Activated T-cell treated with anti-CD3 and anti-CD28 coated beads, Interleukin-2, amount 50 U/mL, for 4 hours (primary cell): ENCODE data around the gene SPRR2G. TPM values are rescaled to one million over a fixed set of nuclear protein-coding genes. Genes with fewer than 3 reads are reported as not detected.
"Not testable (repeated sequence)": the region's sequence is repeated elsewhere in the genome, so short reads cannot be mapped to it uniquely, and the experiment has no call there.

ENCODE experiments used
- ATAC-seq, 2 donors: fragments of 200-7000 bp; cut with Tn5 transposase; one replicate each; pipeline ENCODE4 v1.10.0; 2021
- DNase-seq: peaks from one replicate; pipeline ENCODE4 v3.0.0-alpha.2; 2020
- H3K27me3 Mint-ChIP-seq: one replicate; pipeline ENCODE4 v1.8.0; 2021; ENCODE audit warnings: low read depth, mixed read lengths
- H3K36me3 Mint-ChIP-seq: one replicate; pipeline ENCODE4 v1.8.0; 2022; ENCODE audit warnings: mixed read lengths; ENCODE audit not compliant: insufficient read depth
- H3K4me1 Mint-ChIP-seq: one replicate; pipeline ENCODE4 v1.8.0; 2021; ENCODE audit warnings: low read depth, mixed read lengths
- H3K4me3 Mint-ChIP-seq: one replicate; pipeline ENCODE4 v1.8.0; 2021; ENCODE audit warnings: mild to moderate bottlenecking, moderate library complexity, mixed read lengths
- H3K9me3 Mint-ChIP-seq: one replicate; pipeline ENCODE4 v1.8.0; 2021; ENCODE audit warnings: mixed read lengths
- total RNA-seq, 3 donors: library from RNA; stranded (reverse); gene quantifications; one replicate each; pipeline ENCODE4 v1.2.1, GENCODE V29; 2021

SPRR2G gene
- not detected for total RNA-seq

GRCh38 chr1:153150846-153151245, at the start of gene SPRR2G:
Gene SPRR2G (minus strand): TSS chr1:153150890. CDS start chr1:153150110, 780 bp downstream.
- Mint-ChIP-seq H3K4me1 (no peaks in the 10 kb centered on the region), H3K4me3 (no peak within 1 kb of the TSS), H3K9me3 (no peaks in the 10 kb centered on the region), H3K36me3 (no peaks in the 10 kb centered on the region), H3K27me3 (peaks cover 12% of the 10 kb centered on the region)
- DNase-seq (no peak), ATAC-seq (no peak)

- H3K4me3 Mint-ChIP-seq, result no peak overlapping the region
- DNase-seq (no peak), ATAC-seq (no peak)
- no peaks in the 10 kb centered on the region for H3K4me1 Mint-ChIP-seq
- H3K27me3 Mint-ChIP-seq, result peaks cover 48% of the 10 kb centered on the region
- no peaks in the 10 kb centered on the region for H3K36me3 Mint-ChIP-seq
- no peaks in the 10 kb centered on the region for H3K9me3 Mint-ChIP-seq
Observed at GRCh38 chr1:153195216-153195615, 44.5 kb upstream of the SPRR2G start.

GRCh38 chr1:153194331-153195050, 43.8 kb upstream of the SPRR2G start:
- DNase-seq (no peak), ATAC-seq (no peak)
- H3K27me3 Mint-ChIP-seq, result peaks cover 52% of the 10 kb centered on the region
- no peaks in the 10 kb centered on the region for H3K36me3 Mint-ChIP-seq
- no peak overlapping the region for H3K4me3 Mint-ChIP-seq
- H3K4me1 Mint-ChIP-seq, result no peaks in the 10 kb centered on the region
- H3K9me3 Mint-ChIP-seq, result no peaks in the 10 kb centered on the region

GRCh38 chr1:153192697-153193096, 42.0 kb upstream of the SPRR2G start:
- no peak for DNase-seq
- no peaks in the 10 kb centered on the region for H3K9me3 Mint-ChIP-seq
- peaks cover 48% of the 10 kb centered on the region for H3K27me3 Mint-ChIP-seq
- no peak overlapping the region for H3K4me3 Mint-ChIP-seq
- H3K4me1 Mint-ChIP-seq, result no peaks in the 10 kb centered on the region
- no peak for ATAC-seq
- H3K36me3 Mint-ChIP-seq, result no peaks in the 10 kb centered on the region

- Mint-ChIP-seq H3K36me3 (no peaks in the 10 kb centered on the region), H3K9me3 (peaks cover 13% of the 10 kb centered on the region), H3K4me3 (no peak overlapping the region), H3K4me1 (no peaks in the 10 kb centered on the region), H3K27me3 (peaks cover 61% of the 10 kb centered on the region)
- DNase-seq, result no peak
- ATAC-seq, result no peak
Observed at GRCh38 chr1:153190373-153190772, 39.7 kb upstream of the SPRR2G start.

GRCh38 chr1:153188301-153188700, 37.6 kb upstream of the SPRR2G start:
- not testable (repeated sequence) for DNase-seq, ATAC-seq, H3K4me1 Mint-ChIP-seq, H3K4me3 Mint-ChIP-seq, H3K36me3 Mint-ChIP-seq
- H3K9me3 Mint-ChIP-seq, result peaks cover 14% of the 10 kb centered on the region
- H3K27me3 Mint-ChIP-seq, result peaks cover 66% of the 10 kb centered on the region

GRCh38 chr1:153180556-153180955, 29.9 kb upstream of the SPRR2G start:
- Mint-ChIP-seq H3K9me3 (peaks cover 3% of the 10 kb centered on the region), H3K4me3 (no peak overlapping the region)
- no peak for ATAC-seq

GRCh38 chr1:153178922-153179321, 28.2 kb upstream of the SPRR2G start:
- H3K36me3 Mint-ChIP-seq, result no peaks in the 10 kb centered on the region
- H3K27me3 Mint-ChIP-seq, result peaks cover 21% of the 10 kb centered on the region
- DNase-seq, result no peak
- no peaks in the 10 kb centered on the region for H3K9me3 Mint-ChIP-seq
- no peak for ATAC-seq
- H3K4me3 Mint-ChIP-seq, result no peak overlapping the region
- no peaks in the 10 kb centered on the region for H3K4me1 Mint-ChIP-seq

More at GRCh38 chr1:153180556-153180955, 29.9 kb upstream of the SPRR2G start:
- H3K4me1 Mint-ChIP-seq, result no peaks in the 10 kb centered on the region
- H3K36me3 Mint-ChIP-seq, result no peaks in the 10 kb centered on the region
- peaks cover 32% of the 10 kb centered on the region for H3K27me3 Mint-ChIP-seq
- no peak for DNase-seq

GRCh38 chr1:153174624-153175023, 23.9 kb upstream of the SPRR2G start:
- no peak for ATAC-seq

GRCh38 chr1:153168686-153169085, 18.0 kb upstream of the SPRR2G start:
- ATAC-seq, result no peak
- Mint-ChIP-seq H3K9me3 (no peaks in the 10 kb centered on the region), H3K4me3 (no peak overlapping the region), H3K27me3 (peaks cover 23% of the 10 kb centered on the region), H3K4me1 (no peaks in the 10 kb centered on the region), H3K36me3 (no peaks in the 10 kb centered on the region)
- DNase-seq, result no peak

More at GRCh38 chr1:153174624-153175023, 23.9 kb upstream of the SPRR2G start:
- no peak for DNase-seq
- H3K4me3 Mint-ChIP-seq, result no peak overlapping the region
- H3K36me3 Mint-ChIP-seq, result no peaks in the 10 kb centered on the region
- no peaks in the 10 kb centered on the region for H3K9me3 Mint-ChIP-seq
- peaks cover 19% of the 10 kb centered on the region for H3K27me3 Mint-ChIP-seq
- H3K4me1 Mint-ChIP-seq, result no peaks in the 10 kb centered on the region

GRCh38 chr1:153155541-153155940, 4.9 kb upstream of the SPRR2G start:
- H3K36me3 Mint-ChIP-seq, result no peaks in the 10 kb centered on the region
- no peak overlapping the region for H3K4me3 Mint-ChIP-seq
- no peak for DNase-seq
- no peaks in the 10 kb centered on the region for H3K4me1 Mint-ChIP-seq
- peaks cover 15% of the 10 kb centered on the region for H3K27me3 Mint-ChIP-seq
- H3K9me3 Mint-ChIP-seq, result peaks cover 15% of the 10 kb centered on the region
- ATAC-seq, result no peak

GRCh38 chr1:153152481-153152880, 1.8 kb upstream of the SPRR2G start:
- H3K27me3 Mint-ChIP-seq, result peaks cover 13% of the 10 kb centered on the region
- ATAC-seq (no peak), DNase-seq (no peak)
- no peaks in the 10 kb centered on the region for H3K4me1 Mint-ChIP-seq
- H3K4me3 Mint-ChIP-seq, result no peak overlapping the region
- peaks cover 3% of the 10 kb centered on the region for H3K9me3 Mint-ChIP-seq
- no peaks in the 10 kb centered on the region for H3K36me3 Mint-ChIP-seq

- Mint-ChIP-seq H3K36me3 (no peaks in the 10 kb centered on the region), H3K9me3 (no peaks in the 10 kb centered on the region), H3K4me1 (no peaks in the 10 kb centered on the region), H3K27me3 (peaks cover 36% of the 10 kb centered on the region), H3K4me3 (no peak overlapping the region)
- no peak for ATAC-seq
- DNase-seq, result no peak
Observed at GRCh38 chr1:153141377-153141776, 9.3 kb downstream of the SPRR2G start.

GRCh38 chr1:153140484-153140883, 10.2 kb downstream of the SPRR2G start:
- DNase-seq, result no peak
- H3K4me1 Mint-ChIP-seq, result no peaks in the 10 kb centered on the region
- no peaks in the 10 kb centered on the region for H3K36me3 Mint-ChIP-seq
- H3K27me3 Mint-ChIP-seq, result peaks cover 41% of the 10 kb centered on the region
- no peaks in the 10 kb centered on the region for H3K9me3 Mint-ChIP-seq
- H3K4me3 Mint-ChIP-seq, result no peak overlapping the region
- ATAC-seq, result no peak

- no peaks in the 10 kb centered on the region for H3K9me3 Mint-ChIP-seq
- no peaks in the 10 kb centered on the region for H3K4me1 Mint-ChIP-seq
- no peak overlapping the region for H3K4me3 Mint-ChIP-seq
- H3K27me3 Mint-ChIP-seq, result peaks cover 67% of the 10 kb centered on the region
- no peak for ATAC-seq
- DNase-seq, result no peak
- no peaks in the 10 kb centered on the region for H3K36me3 Mint-ChIP-seq
Observed at GRCh38 chr1:153133743-153134142, 16.9 kb downstream of the SPRR2G start.
